ENCODE measurements around the gene MEMO1. TPM values are rescaled to one million over a fixed set of nuclear protein-coding genes. Genes with fewer than 3 reads are reported as not detected.

MEMO1 gene
- total and polyA plus RNA-seq, 12 donors, result 43.6 to 73.9 (median 54.1) TPM

GRCh38 chr2:31979956-31980355 is 30.9 kb downstream of the MEMO1 start:
- Histone ChIP-seq H3K27ac (no peak overlapping the region), H3K27me3 (no peaks in the 10 kb centered on the region), H3K36me3 (no peaks in the 10 kb centered on the region), H3K9me3 (no peaks in the 10 kb centered on the region), H3K4me1 (peaks cover 0 to 21% (median 12%) of the 10 kb centered on the region in 9 donors), H3K4me3 (no peak overlapping the region)
- ATAC-seq (no peak), DNase-seq (no peak)
- intact Hi-C loops (cut with DNase I), result no loop called here
- WGBS, 2 donors, result 89 to 90% methylated on average over 3 of the region's 3 CpGs
- TF ChIP-seq CTCF (IDR thresholded peaks at IDR 0.05), result no peak

GRCh38 chr2:31979018-31979417 is 31.8 kb downstream of the MEMO1 start:
- peaks cover 0 to 25% (median 12%) of the 10 kb centered on the region in 9 donors for H3K4me1 ChIP-seq
- TF ChIP-seq CTCF (IDR thresholded peaks at IDR 0.05), result no peak
- ATAC-seq (no peak), DNase-seq (no peak)
- WGBS, 2 donors, result 77 to 80% methylated on average over 3 of the region's 3 CpGs
- H3K27me3 ChIP-seq, result no peaks in the 10 kb centered on the region
- intact Hi-C loops (cut with DNase I), result no loop called here
- no peak overlapping the region for H3K27ac ChIP-seq
- H3K36me3 ChIP-seq, result no peaks in the 10 kb centered on the region
- H3K4me3 ChIP-seq, result no peak overlapping the region
- no peaks in the 10 kb centered on the region for H3K9me3 ChIP-seq

- Histone ChIP-seq H3K4me3 (no peak overlapping the region), H3K4me1 (peaks cover 0 to 25% (median 12%) of the 10 kb centered on the region in 9 donors), H3K27me3 (no peaks in the 10 kb centered on the region), H3K9me3 (no peaks in the 10 kb centered on the region), H3K36me3 (no peaks in the 10 kb centered on the region), H3K27ac (no peak overlapping the region)
- TF ChIP-seq CTCF (IDR thresholded peaks at IDR 0.05), result no peak
- WGBS, 2 donors, result 98% methylated on average over 6 of the region's 6 CpGs
- intact Hi-C loops (cut with DNase I), result no loop called here
- no peak for ATAC-seq
- DNase-seq, result no peak
Measured at GRCh38 chr2:31978436-31978835, 32.4 kb downstream of the MEMO1 start.

DNA sequence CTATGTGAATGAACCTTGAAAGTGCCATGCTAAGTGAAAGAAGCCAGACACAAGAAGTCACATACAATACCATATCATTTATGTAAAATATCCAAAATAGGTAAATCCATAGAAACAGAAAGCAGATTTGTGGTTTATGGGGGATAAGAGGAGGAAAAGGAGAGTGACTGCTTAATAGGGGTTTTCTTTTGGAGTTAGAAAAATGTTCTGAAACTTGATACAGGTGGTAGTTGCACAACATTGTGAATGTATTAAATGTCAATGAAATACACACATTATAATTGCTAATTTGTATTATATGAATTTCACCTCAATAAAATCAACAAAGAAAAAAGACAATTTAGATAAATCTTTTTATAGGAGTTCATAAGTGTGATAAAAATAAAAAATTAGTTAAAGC is 37.1 kb downstream of the MEMO1 start:
- Histone ChIP-seq H3K4me1 (peaks cover 0 to 8% (median 0%) of the 10 kb centered on the region in 9 donors), H3K27me3 (no peaks in the 10 kb centered on the region), H3K27ac (no peak overlapping the region), H3K36me3 (no peaks in the 10 kb centered on the region), H3K4me3 (no peak overlapping the region), H3K9me3 (no peaks in the 10 kb centered on the region)
- DNase-seq, result no peak
- ATAC-seq, result no peak
- intact Hi-C loops (cut with DNase I), result no loop called here
- no peak for TF ChIP-seq CTCF (IDR thresholded peaks at IDR 0.05)

DNA sequence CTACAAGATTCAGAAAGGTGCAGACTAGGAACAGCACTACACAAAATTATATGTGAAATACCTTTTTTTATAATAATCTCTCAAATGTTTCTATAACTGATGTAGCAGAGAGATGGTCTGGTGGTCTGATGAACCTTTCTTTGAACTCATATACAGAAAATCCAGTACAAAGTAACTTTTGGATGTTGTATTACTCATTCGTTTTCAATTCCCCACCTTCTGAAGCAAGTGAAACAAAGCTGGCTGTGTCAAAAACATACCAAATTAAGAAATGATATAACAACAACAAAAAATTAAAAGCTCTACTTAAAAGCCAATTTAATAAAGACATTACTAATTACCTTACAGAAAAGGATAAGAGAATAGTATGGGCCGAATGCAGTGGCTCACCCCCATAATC is 38.7 kb downstream of the MEMO1 start:
- ATAC-seq (no peak), DNase-seq (no peak)
- Histone ChIP-seq H3K36me3 (no peaks in the 10 kb centered on the region), H3K27ac (no peak overlapping the region), H3K27me3 (no peaks in the 10 kb centered on the region), H3K4me1 (peaks cover 0 to 17% (median 0%) of the 10 kb centered on the region in 9 donors), H3K4me3 (no peak overlapping the region), H3K9me3 (no peaks in the 10 kb centered on the region)
- TF ChIP-seq CTCF (IDR thresholded peaks at IDR 0.05), result no peak
- intact Hi-C loops (cut with DNase I), result no loop called here
- WGBS, 2 donors, result 95% methylated on average over 2 of the region's 2 CpGs
